Trophoblast cell (in vitro differentiated cells and primary cell): Measurements from ENCODE around the gene VASN.
A peak's percentile ranks its signal among the peaks of the same experiment; 100 is the strongest.

Experiments used
- DNase-seq, 2 donors: peaks; one replicate each; pipeline ENCODE4 v3.0.0-alpha.2; 2016
- H2AFZ ChIP-seq: 2 replicates; pipeline ENCODE4 v1.6.1; 2013; ENCODE audit warnings: low read length, moderate library complexity, mild to moderate bottlenecking; ENCODE audit not compliant: insufficient read depth, poor library complexity
- H2AK5ac ChIP-seq: 2 replicates; pipeline ENCODE4 v1.6.1; 2013; ENCODE audit warnings: mild to moderate bottlenecking, low read length
- H2BK120ac ChIP-seq: 2 replicates; pipeline ENCODE4 v1.6.1; 2013; ENCODE audit warnings: low read length, mild to moderate bottlenecking, moderate library complexity; ENCODE audit not compliant: insufficient read depth, poor library complexity
- H2BK12ac ChIP-seq: 2 replicates; pipeline ENCODE4 v1.6.1; 2013; ENCODE audit warnings: mild to moderate bottlenecking, low read length, moderate library complexity
- H2BK5ac ChIP-seq: 2 replicates; pipeline ENCODE4 v1.6.1; 2013; ENCODE audit warnings: low read length, low read depth, moderate library complexity, mild to moderate bottlenecking; ENCODE audit not compliant: poor library complexity
- H3K14ac ChIP-seq: 2 replicates; pipeline ENCODE4 v1.6.1; 2013; ENCODE audit warnings: mild to moderate bottlenecking, low read length
- H3K18ac ChIP-seq: 2 replicates; pipeline ENCODE4 v1.6.1; 2013; ENCODE audit warnings: mild to moderate bottlenecking, low read length
- H3K23ac ChIP-seq: 2 replicates; pipeline ENCODE4 v1.6.1; 2013; ENCODE audit warnings: low read length
- H3K27ac ChIP-seq: 2 replicates; pipeline ENCODE4 v1.5.1; 2013; ENCODE audit warnings: low read depth, mild to moderate bottlenecking, inconsistent platforms, low read length, moderate library complexity
- H3K27me3 ChIP-seq: 2 replicates; pipeline ENCODE4 v1.6.1; 2013; ENCODE audit warnings: inconsistent platforms, mild to moderate bottlenecking, low read length, moderate library complexity; ENCODE audit not compliant: insufficient read depth
- H3K36me3 ChIP-seq, 2 experiments: 1 replicate in 1 of 2; 2 replicates in 1 of 2; pipeline ENCODE4 v1.6.1; 2013; ENCODE audit warnings: low read length in 2 of 2, mild to moderate bottlenecking in 2 of 2, moderate library complexity in 1 of 2; ENCODE audit not compliant: insufficient read depth in 2 of 2, control insufficient read depth in 1 of 2
- H3K4ac ChIP-seq: 2 replicates; pipeline ENCODE4 v1.6.1; 2013; ENCODE audit warnings: low read depth, mild to moderate bottlenecking, low read length, moderate library complexity
- H3K4me1 ChIP-seq, 2 experiments: 1 replicate in 1 of 2; 2 replicates in 1 of 2; pipeline ENCODE4 v1.6.1; 2013; ENCODE audit warnings: low read length in 2 of 2, mild to moderate bottlenecking in 2 of 2, moderate library complexity in 1 of 2; ENCODE audit not compliant: insufficient read depth in 2 of 2, control insufficient read depth in 1 of 2
- H3K4me2 ChIP-seq: 2 replicates; pipeline ENCODE4 v1.6.1; 2013; ENCODE audit warnings: inconsistent platforms, mild to moderate bottlenecking, low read length, moderate library complexity
- H3K4me3 ChIP-seq: 2 replicates; pipeline ENCODE4 v1.5.1; 2013; ENCODE audit warnings: mild to moderate bottlenecking, low read depth, low read length, inconsistent platforms
- H3K79me1 ChIP-seq: one replicate; pipeline ENCODE4 v1.6.1; 2013; ENCODE audit warnings: low read length
- H3K79me2 ChIP-seq: 2 replicates; pipeline ENCODE4 v1.6.1; 2013; ENCODE audit warnings: low read length, mild to moderate bottlenecking; ENCODE audit not compliant: control insufficient read depth, insufficient read depth, poor library complexity
- H3K9ac ChIP-seq: 2 replicates; pipeline ENCODE4 v1.6.1; 2013; ENCODE audit warnings: mild to moderate bottlenecking, low read length
- H3K9me3 ChIP-seq: 2 replicates; pipeline ENCODE4 v1.6.1; 2013; ENCODE audit warnings: low read depth, mild to moderate bottlenecking, control low read depth, inconsistent platforms, low read length; ENCODE audit not compliant: insufficient read depth
- H4K12ac ChIP-seq: 2 replicates; pipeline ENCODE4 v1.6.1; 2013; ENCODE audit warnings: low read depth, mild to moderate bottlenecking, low read length, moderate library complexity
- H4K8ac ChIP-seq: 2 replicates; pipeline ENCODE4 v1.6.1; 2013; ENCODE audit warnings: low read depth, mild to moderate bottlenecking, low read length, moderate library complexity
- H4K91ac ChIP-seq: one replicate; pipeline ENCODE4 v1.6.1; 2013; ENCODE audit warnings: low read depth, mild to moderate bottlenecking, low read length, moderate library complexity
- WGBS: extraction: QIAGEN DNeasy Blood & Tissue Kit; methylation state at CpG from one replicate; pipeline ENCODE4 v1.1.7; 2013; ENCODE audit warnings: missing lambda C conversion rate; ENCODE audit not compliant: insufficient read length, insufficient coverage; ENCODE audit errors: extremely low coverage; 5-methylcytosine and 5-hydroxymethylcytosine counted together

Gene VASN

GRCh38 chr16:4376893-4377572 lies 5.4 kb downstream of the VASN start:
- Histone ChIP-seq H3K4me3 (no peak overlapping the region), H3K4me1 (peaks cover 47 to 68% of the 10 kb centered on the region in 2 experiments), H3K36me3 (peaks cover 20 to 25% of the 10 kb centered on the region in 2 experiments), H3K27me3 (no peaks in the 10 kb centered on the region), H3K4ac (peak overlapping the region; percentile 17), H3K9ac (no peak overlapping the region), H3K79me2 (peaks cover 18% of the 10 kb centered on the region), H3K9me3 (peaks cover 2% of the 10 kb centered on the region), H3K23ac (no peak overlapping the region), H2BK5ac (no peak overlapping the region), H3K27ac (no peak overlapping the region), H2BK12ac (no peak overlapping the region), H2BK120ac (no peak overlapping the region), H4K8ac (no peak overlapping the region), H2AFZ (no peak overlapping the region), H2AK5ac (peak overlapping the region; percentile 20), H4K91ac (no peak overlapping the region), H3K14ac (peak overlapping the region; percentile 33), H4K12ac (no peak overlapping the region), H3K79me1 (peaks cover 15% of the 10 kb centered on the region), H3K18ac (peak overlapping the region; percentile 20), H3K4me2 (no peak overlapping the region)
- no CpG with 5 or more reads among the region's 27 CpGs for WGBS
- no peak for DNase-seq

DNA sequence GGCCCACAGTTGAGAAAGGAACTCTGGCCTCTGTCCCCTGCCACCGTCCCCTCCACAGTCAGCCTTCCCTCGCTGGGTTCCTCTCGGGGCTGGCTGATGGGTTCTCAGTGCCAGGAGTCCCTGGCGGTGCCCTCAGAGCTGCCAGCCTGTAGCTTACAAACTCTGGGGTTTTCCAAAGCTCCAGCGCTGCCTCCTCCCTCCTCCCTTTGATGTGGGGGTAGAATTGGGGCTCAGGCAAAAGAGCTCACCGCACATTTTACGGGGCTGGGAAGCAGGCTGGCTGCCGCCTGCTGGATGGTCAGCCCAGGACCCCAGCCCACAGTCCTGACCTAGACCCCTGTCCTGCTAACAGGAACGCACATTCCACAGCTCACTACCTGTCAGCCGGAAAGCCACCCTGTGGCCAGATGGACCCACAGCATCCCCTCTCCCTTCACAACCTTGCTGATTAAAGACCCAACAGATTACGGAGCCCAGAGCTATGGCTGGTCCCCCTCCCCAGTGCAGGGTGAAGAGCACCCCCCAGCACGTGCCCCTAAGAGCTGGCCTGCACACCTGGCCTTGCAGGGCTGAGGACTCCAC lies 6.0 kb downstream of the VASN start:
- Histone ChIP-seq H3K36me3 (peaks cover 27 to 31% of the 10 kb centered on the region in 2 experiments), H4K8ac (no peak overlapping the region), H4K12ac (no peak overlapping the region), H2BK120ac (no peak overlapping the region), H3K4me1 (peaks cover 45 to 64% of the 10 kb centered on the region in 2 experiments), H3K27ac (no peak overlapping the region), H4K91ac (no peak overlapping the region), H2BK12ac (no peak overlapping the region), H2AK5ac (no peak overlapping the region), H3K14ac (no peak overlapping the region), H2BK5ac (no peak overlapping the region), H3K79me2 (peaks cover 13% of the 10 kb centered on the region), H3K18ac (peak overlapping the region; percentile 27), H3K9me3 (peaks cover 2% of the 10 kb centered on the region), H3K79me1 (peaks cover 13% of the 10 kb centered on the region), H3K9ac (no peak overlapping the region), H3K23ac (no peak overlapping the region), H3K4ac (no peak overlapping the region), H3K27me3 (no peaks in the 10 kb centered on the region), H2AFZ (no peak overlapping the region), H3K4me2 (no peak overlapping the region), H3K4me3 (no peak overlapping the region)
- WGBS, result no CpG with 5 or more reads among the region's 12 CpGs
- DNase-seq, result no peak

DNA sequence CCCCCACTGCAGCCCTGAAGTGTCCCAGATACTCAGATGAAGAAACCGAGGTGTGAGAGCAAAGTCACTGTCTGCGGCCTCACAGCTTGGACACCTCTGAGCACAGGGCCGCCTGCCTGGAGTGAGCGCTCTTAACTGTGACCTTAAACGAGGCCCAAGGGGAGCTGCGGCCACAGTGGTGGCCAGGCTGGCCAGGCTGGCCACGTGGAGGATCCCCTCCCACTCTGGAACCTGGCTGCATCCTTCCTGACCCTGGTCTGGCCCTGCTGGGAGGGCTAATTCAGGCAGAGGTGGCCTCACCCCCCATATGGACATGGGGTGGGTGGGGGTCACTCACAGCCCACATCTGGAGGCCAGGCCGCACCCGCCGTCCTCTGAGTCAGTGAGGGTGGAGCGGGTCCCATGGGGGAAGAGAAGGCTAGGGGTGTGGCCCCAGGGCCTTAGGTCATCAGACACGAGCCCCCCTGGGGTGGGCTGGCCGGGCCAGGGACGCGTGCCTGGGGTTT lies 6.6 kb downstream of the VASN start:
- H4K8ac ChIP-seq, result no peak overlapping the region
- H2AFZ ChIP-seq, result no peak overlapping the region
- H3K4ac ChIP-seq, result no peak overlapping the region
- H2BK12ac ChIP-seq, result no peak overlapping the region
- no peak overlapping the region for H3K23ac ChIP-seq
- H2AK5ac ChIP-seq, result no peak overlapping the region
- H3K4me3 ChIP-seq, result no peak overlapping the region
- no peak overlapping the region for H3K27ac ChIP-seq
- H3K36me3 ChIP-seq, result peaks cover 31 to 36% of the 10 kb centered on the region in 2 experiments
- no peak overlapping the region for H2BK5ac ChIP-seq
- H3K79me1 ChIP-seq, result peaks cover 13% of the 10 kb centered on the region
- H4K12ac ChIP-seq, result no peak overlapping the region
- H3K9me3 ChIP-seq, result peaks cover 2% of the 10 kb centered on the region
- H3K79me2 ChIP-seq, result peaks cover 10% of the 10 kb centered on the region
- H2BK120ac ChIP-seq, result no peak overlapping the region
- no CpG with 5 or more reads among the region's 15 CpGs for WGBS
- H3K4me1 ChIP-seq, result peaks cover 39 to 58% of the 10 kb centered on the region in 2 experiments
- no peak overlapping the region for H3K9ac ChIP-seq
- H4K91ac ChIP-seq, result no peak overlapping the region
- no peaks in the 10 kb centered on the region for H3K27me3 ChIP-seq
- H3K4me2 ChIP-seq, result no peak overlapping the region
- no peak for DNase-seq
- no peak overlapping the region for H3K18ac ChIP-seq
- H3K14ac ChIP-seq, result no peak overlapping the region

DNA sequence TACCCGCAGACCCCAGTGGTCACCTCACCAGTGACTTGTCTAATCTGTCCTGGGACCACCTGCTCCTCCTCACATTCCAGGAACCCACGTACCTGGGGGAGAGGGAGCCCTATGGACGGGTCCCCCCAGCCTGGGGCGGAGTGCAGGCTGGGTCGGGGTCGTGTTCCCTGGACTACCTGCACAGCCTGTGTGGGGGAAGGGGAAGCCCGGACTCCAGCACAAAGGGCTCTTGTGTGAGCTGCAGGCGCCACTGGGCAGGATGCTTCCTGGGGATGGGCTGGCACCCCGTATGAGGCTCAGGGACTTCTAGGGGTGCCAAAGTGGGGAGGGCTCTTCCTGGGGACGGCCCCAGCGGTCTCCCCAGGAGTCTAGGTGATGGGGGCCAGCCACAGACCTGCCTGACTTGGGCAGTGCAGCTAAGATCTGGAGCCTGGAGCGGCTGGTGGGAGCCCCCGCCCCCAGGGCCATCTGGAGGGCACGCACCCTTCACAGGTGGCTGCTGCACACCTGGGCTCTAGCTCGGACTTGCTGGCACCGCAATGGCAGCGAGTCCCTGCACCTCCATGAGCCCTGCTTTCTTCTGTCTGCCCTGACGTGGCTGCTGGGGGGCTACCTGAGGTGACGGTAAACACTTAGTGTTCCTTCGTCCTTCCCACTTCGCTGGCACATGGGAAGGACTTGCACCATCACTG lies 7.5 kb downstream of the VASN start:
- Histone ChIP-seq H3K4ac (no peak overlapping the region), H2BK120ac (no peak overlapping the region), H3K18ac (no peak overlapping the region), H4K12ac (no peak overlapping the region), H3K27ac (no peak overlapping the region), H3K4me3 (no peak overlapping the region), H3K4me2 (no peak overlapping the region), H4K8ac (no peak overlapping the region), H2BK5ac (no peak overlapping the region), H3K36me3 (peaks cover 35 to 38% of the 10 kb centered on the region in 2 experiments), H3K9me3 (peaks cover 2% of the 10 kb centered on the region), H3K27me3 (no peaks in the 10 kb centered on the region), H2AK5ac (no peak overlapping the region), H3K79me2 (peaks cover 5% of the 10 kb centered on the region), H3K9ac (no peak overlapping the region), H3K14ac (no peak overlapping the region), H3K79me1 (peaks cover 7% of the 10 kb centered on the region), H2BK12ac (no peak overlapping the region), H3K23ac (no peak overlapping the region), H3K4me1 (peaks cover 33 to 52% of the 10 kb centered on the region in 2 experiments), H2AFZ (no peak overlapping the region), H4K91ac (no peak overlapping the region)
- DNase-seq, result no peak
- WGBS, result no CpG with 5 or more reads among the region's 21 CpGs
